ENCODE data around the gene SIAE.

DNA sequence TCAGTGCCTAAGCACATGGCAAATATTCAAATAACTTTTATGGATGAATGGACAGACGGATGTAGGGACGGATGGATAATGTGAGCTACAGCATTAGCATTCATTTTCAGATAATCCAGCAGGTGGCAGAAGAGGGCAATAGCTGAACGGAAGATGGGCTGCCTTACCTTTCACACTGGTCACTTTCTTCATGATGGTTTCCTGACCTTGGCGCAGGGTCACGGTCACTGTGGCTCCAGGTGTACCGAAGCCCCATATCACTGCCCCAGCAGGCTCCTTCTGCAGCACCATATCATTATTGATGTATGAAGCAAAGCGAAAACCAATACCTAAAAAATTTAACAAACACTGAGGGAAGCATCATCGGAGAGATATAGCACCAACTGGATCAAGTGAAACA is 4.3 kb downstream of the SIAE start:
- TF ChIP-seq, protein P1, sequence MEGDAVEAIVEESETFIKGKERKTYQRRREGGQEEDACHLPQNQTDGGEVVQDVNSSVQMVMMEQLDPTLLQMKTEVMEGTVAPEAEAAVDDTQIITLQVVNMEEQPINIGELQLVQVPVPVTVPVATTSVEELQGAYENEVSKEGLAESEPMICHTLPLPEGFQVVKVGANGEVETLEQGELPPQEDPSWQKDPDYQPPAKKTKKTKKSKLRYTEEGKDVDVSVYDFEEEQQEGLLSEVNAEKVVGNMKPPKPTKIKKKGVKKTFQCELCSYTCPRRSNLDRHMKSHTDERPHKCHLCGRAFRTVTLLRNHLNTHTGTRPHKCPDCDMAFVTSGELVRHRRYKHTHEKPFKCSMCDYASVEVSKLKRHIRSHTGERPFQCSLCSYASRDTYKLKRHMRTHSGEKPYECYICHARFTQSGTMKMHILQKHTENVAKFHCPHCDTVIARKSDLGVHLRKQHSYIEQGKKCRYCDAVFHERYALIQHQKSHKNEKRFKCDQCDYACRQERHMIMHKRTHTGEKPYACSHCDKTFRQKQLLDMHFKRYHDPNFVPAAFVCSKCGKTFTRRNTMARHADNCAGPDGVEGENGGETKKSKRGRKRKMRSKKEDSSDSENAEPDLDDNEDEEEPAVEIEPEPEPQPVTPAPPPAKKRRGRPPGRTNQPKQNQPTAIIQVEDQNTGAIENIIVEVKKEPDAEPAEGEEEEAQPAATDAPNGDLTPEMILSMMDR (IDR thresholded peaks at IDR 0.05), result peak; percentile 66 to 80 (median 72)
- TF ChIP-seq POLR2A (IDR thresholded peaks at IDR 0.05) (no peak), POLR2AphosphoS5 (IDR thresholded peaks at IDR 0.05) (no peak)
